Nephron (organoid): ENCODE data around the gene RAB11FIP3.
"Not testable (repeated sequence)": the region's sequence is repeated elsewhere in the genome, so short reads cannot be mapped to it uniquely, and the experiment has no call there.

Experiments used
- H3K27ac Mint-ChIP-seq, 3 experiments: 2 replicates each; pipeline ENCODE4 v1.8.0; 2020; ENCODE audit warnings: mixed read lengths in 3 of 3, mild to moderate bottlenecking in 2 of 3, moderate library complexity in 1 of 3
- H3K27me3 Mint-ChIP-seq: 2 replicates; pipeline ENCODE4 v1.8.0; 2021; ENCODE audit warnings: low read depth, mild to moderate bottlenecking, moderate library complexity, mixed read lengths
- H3K36me3 Mint-ChIP-seq: 2 replicates; pipeline ENCODE4 v1.8.0; 2020; ENCODE audit warnings: low read depth, mixed read lengths
- H3K4me1 Mint-ChIP-seq: 2 replicates; pipeline ENCODE4 v1.8.0; 2020; ENCODE audit warnings: mixed read lengths
- H3K4me3 Mint-ChIP-seq, 3 experiments: 2 replicates each; pipeline ENCODE4 v1.8.0; 2020; ENCODE audit warnings: mild to moderate bottlenecking in 3 of 3, mixed read lengths in 3 of 3, moderate library complexity in 2 of 3
- H3K9me3 Mint-ChIP-seq: 2 replicates; pipeline ENCODE4 v1.8.0; 2020; ENCODE audit warnings: mixed read lengths
- TF ChIP-seq, protein P1 (sequence below), 3 experiments: fragments of 200-600 bp; sonication (generic); IDR thresholded peaks; one replicate each; pipeline ENCODE4 v1.5.0; 2021; ENCODE audit warnings: antibody characterized with exemption in 3 of 3; ENCODE audit not compliant: unreplicated experiment in 3 of 3

Gene RAB11FIP3

DNA sequence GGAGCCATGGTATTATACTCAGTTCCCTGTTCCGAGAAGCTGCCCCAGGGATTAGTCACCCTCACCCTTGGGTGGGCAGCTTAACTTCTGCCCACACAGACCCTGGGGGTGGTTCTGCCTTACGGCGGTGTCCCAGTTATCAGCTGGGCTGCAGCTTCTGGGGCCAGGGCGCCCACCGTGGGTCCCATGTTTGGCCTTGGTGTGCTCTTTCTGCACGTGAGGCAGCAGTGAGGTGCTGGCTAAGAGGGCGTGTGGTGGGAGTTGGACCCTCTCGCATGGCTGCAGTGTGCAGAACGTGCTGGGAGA, 46.7 kb downstream of the RAB11FIP3 start:
- Mint-ChIP-seq H3K4me1 (peaks cover 33% of the 10 kb centered on the region), H3K4me3 (no peak overlapping the region), H3K27me3 (no peaks in the 10 kb centered on the region), H3K36me3 (peaks cover 10% of the 10 kb centered on the region), H3K9me3 (no peaks in the 10 kb centered on the region), H3K27ac (no peak overlapping the region)
- TF ChIP-seq, protein P1, sequence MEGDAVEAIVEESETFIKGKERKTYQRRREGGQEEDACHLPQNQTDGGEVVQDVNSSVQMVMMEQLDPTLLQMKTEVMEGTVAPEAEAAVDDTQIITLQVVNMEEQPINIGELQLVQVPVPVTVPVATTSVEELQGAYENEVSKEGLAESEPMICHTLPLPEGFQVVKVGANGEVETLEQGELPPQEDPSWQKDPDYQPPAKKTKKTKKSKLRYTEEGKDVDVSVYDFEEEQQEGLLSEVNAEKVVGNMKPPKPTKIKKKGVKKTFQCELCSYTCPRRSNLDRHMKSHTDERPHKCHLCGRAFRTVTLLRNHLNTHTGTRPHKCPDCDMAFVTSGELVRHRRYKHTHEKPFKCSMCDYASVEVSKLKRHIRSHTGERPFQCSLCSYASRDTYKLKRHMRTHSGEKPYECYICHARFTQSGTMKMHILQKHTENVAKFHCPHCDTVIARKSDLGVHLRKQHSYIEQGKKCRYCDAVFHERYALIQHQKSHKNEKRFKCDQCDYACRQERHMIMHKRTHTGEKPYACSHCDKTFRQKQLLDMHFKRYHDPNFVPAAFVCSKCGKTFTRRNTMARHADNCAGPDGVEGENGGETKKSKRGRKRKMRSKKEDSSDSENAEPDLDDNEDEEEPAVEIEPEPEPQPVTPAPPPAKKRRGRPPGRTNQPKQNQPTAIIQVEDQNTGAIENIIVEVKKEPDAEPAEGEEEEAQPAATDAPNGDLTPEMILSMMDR (IDR thresholded peaks at IDR 0.05; ENCODE audit: unreplicated experiment in 3 of 3): no peak

DNA sequence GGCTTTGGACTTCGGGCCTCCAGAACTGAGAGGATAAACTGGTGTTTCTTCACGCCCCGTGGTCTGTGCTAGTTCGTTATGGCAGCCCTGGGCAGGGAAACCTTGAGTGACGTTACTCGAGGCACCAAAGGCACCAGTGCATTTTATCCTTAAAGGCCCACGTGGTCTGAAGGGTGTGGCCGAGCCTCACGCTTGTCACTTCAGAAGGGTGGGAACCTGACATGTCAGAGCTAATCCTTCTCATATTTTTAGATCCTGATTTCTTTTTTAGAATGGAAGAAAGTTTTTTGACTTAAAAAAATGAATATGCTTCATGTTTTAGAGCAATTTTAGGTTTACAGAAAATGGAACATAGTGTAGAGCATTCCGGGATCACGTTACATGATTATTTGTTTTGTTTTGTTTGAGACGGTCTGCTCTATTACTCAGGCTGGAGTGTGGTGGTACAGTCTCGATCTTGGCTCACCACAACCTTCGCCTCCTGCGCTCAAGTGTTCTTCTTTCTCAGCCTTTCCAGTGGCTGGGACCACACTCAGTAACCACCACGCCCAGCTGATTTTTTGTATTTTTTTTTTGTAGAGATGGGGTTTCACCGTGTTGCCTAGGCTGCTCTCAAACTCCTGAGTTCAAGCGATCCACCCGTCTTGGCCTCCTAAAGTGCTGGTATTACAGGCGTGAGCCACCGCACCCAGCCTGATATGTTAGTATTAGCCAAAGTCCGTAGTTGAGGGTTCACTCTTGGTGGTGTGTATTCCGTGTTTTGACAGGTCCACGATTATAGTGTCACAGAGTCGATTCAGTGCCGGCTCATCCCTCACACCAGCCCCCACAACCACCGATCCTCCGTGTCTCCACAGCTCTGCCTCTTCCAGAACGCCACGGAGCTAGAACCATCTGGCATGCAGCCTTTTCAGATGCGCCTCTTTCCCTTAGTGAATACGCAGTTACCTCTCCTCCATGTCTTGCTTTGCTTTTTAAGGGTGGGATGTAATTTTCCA, 47.9 kb downstream of the RAB11FIP3 start:
- Mint-ChIP-seq H3K4me3 (no peak overlapping the region), H3K27me3 (no peaks in the 10 kb centered on the region), H3K36me3 (peaks cover 10% of the 10 kb centered on the region), H3K9me3 (no peaks in the 10 kb centered on the region), H3K27ac (peak overlapping the region; percentile 90 to 99 (median 96)), H3K4me1 (peaks cover 32% of the 10 kb centered on the region)
- TF ChIP-seq, protein P1 (IDR thresholded peaks at IDR 0.05; ENCODE audit: unreplicated experiment in 3 of 3): no peak

DNA sequence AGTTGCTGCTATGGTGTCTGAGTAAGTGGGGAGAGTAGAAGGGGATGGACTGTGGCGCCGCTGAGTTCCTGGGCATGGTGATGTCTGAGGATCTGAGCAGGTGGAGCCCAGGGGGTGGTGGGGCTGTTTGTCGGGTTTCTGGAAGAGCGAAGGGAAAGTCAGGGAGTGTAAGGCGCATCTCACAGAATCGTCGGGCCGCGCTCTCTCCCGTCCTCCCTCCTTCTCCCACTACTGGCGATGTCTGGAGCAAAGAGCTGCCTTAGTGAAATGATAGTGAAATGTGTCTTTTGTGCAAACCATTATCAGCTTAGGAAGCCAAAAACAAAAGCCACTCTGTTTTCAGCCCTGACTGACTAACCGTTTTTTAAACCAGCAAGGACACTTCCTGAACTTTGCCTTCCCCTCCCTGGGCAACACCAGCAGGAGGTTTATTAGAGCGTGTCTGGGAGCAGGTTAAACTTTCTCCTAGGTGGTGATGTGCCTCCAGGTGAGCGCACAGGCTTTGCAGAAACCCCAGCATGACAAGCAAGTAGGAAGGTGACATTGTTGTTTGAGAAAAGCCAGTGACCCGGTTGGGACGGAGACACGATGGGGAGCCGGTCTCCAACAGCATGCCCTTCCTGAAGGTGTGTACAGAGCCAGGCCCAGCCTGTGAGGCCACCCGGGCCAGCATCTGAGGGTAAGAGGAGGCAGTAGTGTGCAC, 49.1 kb downstream of the RAB11FIP3 start:
- Mint-ChIP-seq H3K9me3 (no peaks in the 10 kb centered on the region), H3K36me3 (peaks cover 10% of the 10 kb centered on the region), H3K27ac (peak overlapping the region; percentile 90 to 99 (median 96)), H3K27me3 (no peaks in the 10 kb centered on the region), H3K4me3 (peak overlapping the region in 2 of 3 experiments; percentile 45 to 71), H3K4me1 (peaks cover 32% of the 10 kb centered on the region)
- TF ChIP-seq, protein P1 (IDR thresholded peaks at IDR 0.05; ENCODE audit: unreplicated experiment in 3 of 3): no peak

GRCh38 chr16:476039-476438, 50.6 kb downstream of the RAB11FIP3 start:
- TF ChIP-seq, protein P1 (IDR thresholded peaks at IDR 0.05; ENCODE audit: unreplicated experiment in 3 of 3): no peak
- no peaks in the 10 kb centered on the region for H3K27me3 Mint-ChIP-seq
- peaks cover 31% of the 10 kb centered on the region for H3K4me1 Mint-ChIP-seq
- H3K9me3 Mint-ChIP-seq: no peaks in the 10 kb centered on the region
- H3K4me3 Mint-ChIP-seq: no peak overlapping the region
- H3K27ac Mint-ChIP-seq: peak overlapping the region in 1 of 3 experiments; percentile 65
- H3K36me3 Mint-ChIP-seq: peaks cover 10% of the 10 kb centered on the region

DNA sequence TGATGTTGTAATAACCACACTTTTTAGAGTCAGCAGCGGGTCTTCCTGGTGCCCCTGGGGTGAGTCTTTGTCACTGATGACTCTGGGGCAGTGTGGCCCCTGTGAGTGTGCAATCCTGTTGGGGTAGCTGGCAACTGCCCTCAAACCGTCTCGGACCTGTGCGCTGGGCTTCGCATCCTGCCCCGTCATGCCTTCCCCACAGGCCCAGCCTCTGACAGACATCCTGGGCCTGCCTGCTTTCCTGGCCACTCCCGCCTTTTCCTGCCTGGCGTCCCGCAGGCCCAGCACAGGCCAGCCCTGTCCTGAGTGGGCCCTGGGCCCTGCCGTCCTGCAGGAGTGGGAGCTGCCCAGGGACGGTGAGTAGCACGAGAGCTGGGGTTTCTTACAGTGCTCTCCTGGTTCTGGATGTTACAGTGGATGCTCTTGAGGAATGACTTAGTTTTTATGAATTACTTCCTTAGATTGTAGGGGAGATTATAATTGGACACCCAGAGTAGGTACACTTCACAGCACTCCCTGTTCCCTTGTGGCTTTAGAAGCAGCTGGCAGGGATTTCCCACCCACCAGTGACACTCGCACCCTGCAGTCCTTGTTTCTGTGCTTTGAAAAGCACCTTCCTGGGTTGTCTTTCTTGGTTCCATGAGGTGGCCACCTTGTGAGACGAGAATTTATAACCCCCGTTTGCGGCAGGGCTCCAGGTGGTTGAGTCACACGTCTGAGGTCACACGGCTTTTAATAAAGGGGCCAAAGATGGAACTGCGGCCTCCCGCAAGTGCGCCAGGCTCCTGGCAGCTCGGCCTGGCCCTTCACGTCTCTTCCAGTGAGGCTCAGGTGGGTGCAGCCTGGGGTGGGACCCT, 52.1 kb downstream of the RAB11FIP3 start:
- Mint-ChIP-seq H3K4me1 (peaks cover 21% of the 10 kb centered on the region), H3K36me3 (peaks cover 7% of the 10 kb centered on the region), H3K27me3 (no peaks in the 10 kb centered on the region), H3K4me3 (no peak overlapping the region), H3K27ac (peak overlapping the region in 2 of 3 experiments; percentile 52 to 92), H3K9me3 (no peaks in the 10 kb centered on the region)
- TF ChIP-seq, protein P1 (IDR thresholded peaks at IDR 0.05; ENCODE audit: unreplicated experiment in 3 of 3): no peak

- peak overlapping the region in 2 of 3 experiments; percentile 52 to 92 for H3K27ac Mint-ChIP-seq
- not testable (repeated sequence) for H3K27me3 Mint-ChIP-seq, H3K4me3 Mint-ChIP-seq, H3K9me3 Mint-ChIP-seq
- peaks cover 12% of the 10 kb centered on the region for H3K36me3 Mint-ChIP-seq
- peaks cover 24% of the 10 kb centered on the region for H3K4me1 Mint-ChIP-seq
Observed at GRCh38 chr16:478287-478686, 52.8 kb downstream of the RAB11FIP3 start.
